AG09309 (cell line): ENCODE data around the gene BEND2.

Experiments used
- DNase-seq: peaks from one replicate; pipeline ENCODE4 v3.0.0-alpha.2; 2010; ENCODE audit warnings: low read depth
- H3K4me3 ChIP-seq: 2 replicates; pipeline ENCODE4 v1.5.1; 2011; ENCODE audit warnings: mild to moderate bottlenecking, low read depth, low read length, moderate library complexity; ENCODE audit not compliant: control insufficient read depth
- TF ChIP-seq, protein P1 (sequence below): IDR thresholded peaks from 2 replicates; pipeline ENCODE4 v1.5.1; 2011; ENCODE audit warnings: mild to moderate bottlenecking, low read depth, low read length, inconsistent platforms; ENCODE audit not compliant: insufficient read depth, control insufficient read depth; ENCODE audit errors: missing control alignments

The BEND2 gene

DNA sequence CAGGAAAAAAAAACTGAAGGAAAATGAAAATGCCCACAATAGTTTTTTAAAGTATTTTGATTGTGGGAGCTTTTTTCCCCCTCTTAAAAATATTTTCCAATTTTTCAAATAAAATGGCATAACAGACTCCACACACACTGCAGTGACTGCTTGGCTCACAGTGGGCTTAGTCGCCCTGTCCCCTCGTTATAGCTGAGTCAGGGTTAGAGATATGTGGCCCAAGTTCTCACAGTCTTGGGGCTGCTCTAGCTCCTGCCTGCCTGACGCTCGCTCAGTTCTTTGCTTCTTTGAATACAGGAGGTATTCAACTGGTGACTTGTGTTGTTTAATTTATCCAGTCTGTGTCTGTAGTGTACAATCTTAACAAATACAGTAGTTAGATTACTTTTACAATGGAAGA, 47.7 kb downstream of the BEND2 start:
- TF ChIP-seq, protein P1, sequence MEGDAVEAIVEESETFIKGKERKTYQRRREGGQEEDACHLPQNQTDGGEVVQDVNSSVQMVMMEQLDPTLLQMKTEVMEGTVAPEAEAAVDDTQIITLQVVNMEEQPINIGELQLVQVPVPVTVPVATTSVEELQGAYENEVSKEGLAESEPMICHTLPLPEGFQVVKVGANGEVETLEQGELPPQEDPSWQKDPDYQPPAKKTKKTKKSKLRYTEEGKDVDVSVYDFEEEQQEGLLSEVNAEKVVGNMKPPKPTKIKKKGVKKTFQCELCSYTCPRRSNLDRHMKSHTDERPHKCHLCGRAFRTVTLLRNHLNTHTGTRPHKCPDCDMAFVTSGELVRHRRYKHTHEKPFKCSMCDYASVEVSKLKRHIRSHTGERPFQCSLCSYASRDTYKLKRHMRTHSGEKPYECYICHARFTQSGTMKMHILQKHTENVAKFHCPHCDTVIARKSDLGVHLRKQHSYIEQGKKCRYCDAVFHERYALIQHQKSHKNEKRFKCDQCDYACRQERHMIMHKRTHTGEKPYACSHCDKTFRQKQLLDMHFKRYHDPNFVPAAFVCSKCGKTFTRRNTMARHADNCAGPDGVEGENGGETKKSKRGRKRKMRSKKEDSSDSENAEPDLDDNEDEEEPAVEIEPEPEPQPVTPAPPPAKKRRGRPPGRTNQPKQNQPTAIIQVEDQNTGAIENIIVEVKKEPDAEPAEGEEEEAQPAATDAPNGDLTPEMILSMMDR: no peak
- DNase-seq: no peak
- no peak overlapping the region for H3K4me3 ChIP-seq

DNA sequence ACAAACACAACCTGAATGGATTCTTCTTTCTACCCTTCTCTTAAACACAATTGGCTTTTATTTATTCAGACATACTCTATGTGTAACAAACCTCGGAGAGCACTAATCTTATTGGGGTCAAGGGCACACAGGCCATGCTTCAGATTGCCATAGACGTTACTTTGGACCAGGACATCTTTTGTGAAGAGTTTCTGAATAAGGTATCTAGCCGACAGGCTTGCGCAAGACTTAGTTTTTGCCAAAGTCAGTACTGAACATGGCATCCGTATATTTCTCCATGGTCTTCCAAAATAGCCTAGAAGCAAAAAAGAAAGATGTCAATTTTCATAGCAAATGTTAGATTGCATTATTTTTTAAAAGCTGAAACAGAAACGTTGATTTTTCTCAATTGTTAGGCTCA, 49.8 kb downstream of the BEND2 start:
- no peak for DNase-seq
- TF ChIP-seq, protein P1: no peak
- H3K4me3 ChIP-seq: no peak overlapping the region

DNA sequence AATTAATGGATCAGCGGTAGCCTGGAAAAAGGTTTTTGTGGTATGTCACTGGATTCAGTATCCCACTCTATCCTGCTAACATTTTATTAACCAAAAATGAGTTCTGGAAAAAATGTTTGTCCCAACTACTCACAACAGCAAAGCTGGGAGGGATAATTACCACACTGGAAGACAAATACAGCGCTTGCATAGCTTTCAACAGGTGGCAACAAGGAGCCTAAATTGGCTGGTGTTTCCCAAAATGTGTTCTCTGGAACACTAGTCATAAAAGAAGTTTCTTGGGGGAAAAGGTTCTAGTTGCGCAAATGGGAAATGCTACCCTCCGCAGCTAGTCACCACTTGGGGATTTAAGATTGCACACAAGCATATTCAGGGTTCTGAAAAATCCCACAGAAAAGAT, 54.6 kb downstream of the BEND2 start:
- TF ChIP-seq, protein P1: no peak
- no peak for DNase-seq
- H3K4me3 ChIP-seq: no peak overlapping the region

DNA sequence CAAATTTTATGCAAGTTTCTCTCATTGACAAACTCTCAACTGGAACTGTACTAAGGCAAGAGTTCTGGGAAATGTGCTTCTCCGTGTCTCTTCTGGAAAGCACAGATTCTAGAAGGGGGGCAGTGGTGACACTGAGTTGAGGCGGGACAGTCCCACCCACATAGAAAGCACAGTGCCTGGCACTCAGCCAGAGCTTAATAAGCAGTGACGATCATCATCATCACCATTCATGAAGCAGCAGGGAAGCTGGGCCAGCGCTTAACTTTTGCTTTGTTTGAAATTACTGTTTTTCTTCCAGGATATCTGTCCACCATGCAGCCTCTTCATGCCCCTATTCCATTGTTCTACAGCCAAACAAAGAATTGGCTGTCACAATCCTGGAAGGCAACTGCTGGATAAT, 60.3 kb downstream of the BEND2 start:
- no peak overlapping the region for H3K4me3 ChIP-seq
- DNase-seq: no peak
- TF ChIP-seq, protein P1: no peak

DNA sequence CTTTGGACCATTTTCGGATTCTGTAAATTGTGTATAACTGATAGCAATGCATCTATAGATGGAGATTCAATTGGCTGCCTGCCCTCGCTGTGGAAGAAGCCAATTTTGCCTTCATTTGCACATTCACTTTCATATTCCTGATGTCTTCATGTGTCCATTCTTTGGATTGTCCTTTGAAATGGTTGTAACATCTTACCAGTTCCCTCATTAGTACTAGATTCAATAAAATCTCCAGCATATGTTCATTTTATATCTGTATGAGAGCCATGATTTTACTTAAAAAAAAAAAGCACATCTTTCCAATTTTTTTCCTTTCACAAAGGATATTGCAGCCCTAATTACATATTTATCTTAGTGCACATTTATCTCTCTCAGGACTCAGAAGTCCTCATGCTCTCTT, 61.7 kb downstream of the BEND2 start:
- TF ChIP-seq, protein P1: no peak
- H3K4me3 ChIP-seq: no peak overlapping the region
- DNase-seq: no peak

DNA sequence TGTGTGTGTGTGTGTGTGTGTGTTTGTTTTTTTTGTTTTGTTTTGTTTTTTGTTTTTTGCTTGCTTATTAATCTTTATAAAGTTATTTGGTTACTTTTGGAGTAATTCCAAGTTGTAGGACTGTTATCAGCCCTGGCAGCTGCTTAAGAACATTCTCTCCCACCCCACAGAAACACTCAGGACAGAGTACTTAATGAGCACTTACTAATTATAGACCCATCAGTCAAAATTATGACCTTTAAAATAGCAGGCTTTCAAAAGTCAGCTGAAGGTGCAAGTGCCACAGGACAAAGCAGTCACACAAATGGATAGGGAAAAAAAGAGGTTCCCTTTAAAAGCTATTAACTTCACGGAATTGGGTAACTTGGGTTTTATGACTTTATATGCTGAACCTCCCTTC, 69.0 kb downstream of the BEND2 start:
- TF ChIP-seq, protein P1: no peak
- no peak overlapping the region for H3K4me3 ChIP-seq
- no peak for DNase-seq

DNA sequence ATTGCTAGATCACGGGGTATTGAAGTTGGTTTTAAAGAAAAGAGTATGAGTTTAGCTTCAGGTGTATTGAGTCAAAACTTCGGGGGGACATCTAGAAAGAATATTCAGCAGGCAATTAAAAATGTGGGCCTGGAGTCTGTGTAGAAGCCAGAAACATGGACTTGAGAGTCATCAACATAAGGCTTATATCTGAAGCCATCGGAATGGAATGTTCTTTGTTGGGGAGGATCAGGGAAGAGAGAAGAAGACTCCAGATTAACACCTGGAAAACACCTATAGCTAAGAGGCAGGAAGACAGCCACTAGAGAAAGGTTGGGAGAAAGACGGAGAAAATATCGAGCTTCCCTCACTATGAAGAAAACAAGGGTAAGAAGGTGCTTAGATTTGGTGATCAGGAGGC, 69.5 kb downstream of the BEND2 start:
- no peak overlapping the region for H3K4me3 ChIP-seq
- DNase-seq: no peak
- TF ChIP-seq, protein P1: no peak
